GM21576 (cell line): ENCODE results near the gene PIK3R6.

Experiments
- ATAC-seq: cut with Tn5 transposase; IDR thresholded peaks from one replicate; pipeline ENCODE4 v1.9.1; 2021; ENCODE audit warnings: mild to moderate bottlenecking, moderate library complexity; ENCODE audit not compliant: unreplicated experiment

PIK3R6 gene

DNA sequence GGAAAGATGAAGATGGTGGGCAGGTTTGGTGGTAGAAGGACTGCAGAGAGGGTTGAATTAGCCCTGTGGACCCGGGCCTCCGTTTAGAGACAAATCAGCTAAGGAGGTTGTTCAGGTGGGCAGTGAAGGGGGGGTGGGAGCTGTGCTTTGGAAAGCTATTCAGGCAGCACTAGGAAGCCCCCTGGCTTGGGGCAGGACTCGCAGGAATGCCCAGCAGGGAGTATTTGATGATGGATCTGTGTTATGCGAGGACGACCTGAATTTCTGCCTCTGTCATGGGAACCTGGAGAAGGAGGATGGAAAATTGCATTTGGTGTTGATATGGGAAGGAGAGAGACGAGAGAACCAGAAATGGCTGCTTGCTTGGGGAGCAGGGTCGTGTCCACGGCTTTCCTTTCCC, 112.6 kb downstream of the PIK3R6 start:
- no peak for ATAC-seq

GRCh38 chr17:8753976-8754440, 113.5 kb downstream of the PIK3R6 start:
- no peak for ATAC-seq

DNA sequence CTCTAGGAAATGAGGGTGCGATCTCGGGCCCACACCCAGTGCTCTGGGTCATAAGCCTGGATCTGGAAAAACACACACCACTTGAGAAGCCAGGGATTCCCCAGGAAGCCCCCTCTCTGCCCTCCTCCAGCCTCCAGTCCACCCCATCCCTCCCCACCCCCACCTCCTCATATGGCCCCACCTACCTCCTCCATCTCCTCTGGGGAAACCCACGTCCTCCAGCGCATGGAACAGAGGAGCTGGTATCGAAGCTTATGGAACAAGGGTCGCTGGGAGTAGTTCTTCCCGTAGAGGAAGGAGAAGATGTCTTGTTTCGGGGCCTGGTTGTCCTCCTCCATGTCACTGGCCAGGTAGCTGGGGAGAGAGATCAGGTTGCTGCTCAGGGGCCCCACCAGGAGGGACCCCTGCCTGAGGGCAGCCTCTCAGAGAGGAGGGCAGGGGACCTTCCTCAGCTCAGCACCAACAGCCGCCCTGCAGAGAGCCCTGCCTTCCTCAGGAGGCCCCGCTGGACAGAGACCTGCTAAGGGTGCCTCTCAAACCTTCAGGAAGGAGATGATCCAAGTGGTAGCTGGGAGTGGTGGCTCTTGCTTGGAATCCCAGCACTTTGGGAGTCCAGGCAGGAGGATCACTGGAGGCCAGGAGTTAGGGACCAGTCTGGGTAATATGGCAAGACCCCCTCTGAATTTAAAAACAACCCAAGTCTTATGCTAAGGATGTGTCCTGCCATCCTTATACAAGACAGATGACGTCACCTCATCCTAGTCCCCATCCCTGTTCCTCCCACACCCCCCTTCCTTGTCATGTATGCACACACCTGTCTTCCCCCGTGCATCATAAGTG, 114.1 kb downstream of the PIK3R6 start:
- no peak for ATAC-seq
